HG03175 (cell line): ENCODE results near the gene NEDD4.
"Not testable (repeated sequence)": the region's sequence is repeated elsewhere in the genome, so short reads cannot be mapped to it uniquely, and the experiment has no call there.

Experiments used
- ATAC-seq: cut with Tn5 transposase; IDR thresholded peaks from one replicate; pipeline ENCODE4 v1.9.1; 2021; ENCODE audit warnings: mild to moderate bottlenecking, moderate library complexity; ENCODE audit not compliant: unreplicated experiment

Gene NEDD4

DNA sequence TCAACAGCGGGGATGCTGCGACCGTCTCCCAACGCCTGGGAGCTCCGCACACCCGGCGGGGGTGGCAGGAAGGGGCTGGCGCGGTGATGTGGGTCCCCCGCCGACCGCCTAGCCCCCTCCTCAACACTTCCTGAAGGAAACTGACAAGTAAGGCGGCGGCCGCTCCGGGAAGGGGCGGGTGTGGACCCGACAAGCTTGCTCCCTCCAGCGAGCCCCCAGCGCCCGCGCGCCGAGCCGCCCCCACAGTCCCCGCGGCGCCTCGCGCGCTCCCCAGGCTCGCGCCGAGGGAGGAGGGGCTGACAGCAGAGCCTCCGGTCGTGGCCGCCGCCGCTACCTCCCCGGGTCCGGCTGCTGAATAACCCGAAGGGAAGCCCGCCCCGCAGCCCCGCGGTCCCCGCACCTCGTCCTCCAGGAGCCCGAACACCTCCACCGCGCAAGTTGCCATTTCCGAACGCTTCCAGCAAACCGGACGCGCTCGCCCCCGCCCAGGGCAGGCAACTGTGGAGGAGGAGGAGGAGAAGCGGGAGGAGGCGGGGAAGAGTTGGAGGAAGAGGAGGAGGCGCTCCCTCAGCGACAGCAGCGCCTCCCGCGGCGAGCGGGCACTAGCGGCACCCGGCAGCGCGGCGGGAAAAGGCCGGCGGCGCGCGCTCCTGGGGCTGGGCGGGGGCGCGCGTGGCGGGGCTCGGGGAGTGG lies at the start of gene NEDD4:
Gene NEDD4 (minus strand): TSS at position 502 of the 693 bp plus-strand sequence. CDS start 57 bp downstream, at position 445.
- ATAC-seq: peak; percentile 96

DNA sequence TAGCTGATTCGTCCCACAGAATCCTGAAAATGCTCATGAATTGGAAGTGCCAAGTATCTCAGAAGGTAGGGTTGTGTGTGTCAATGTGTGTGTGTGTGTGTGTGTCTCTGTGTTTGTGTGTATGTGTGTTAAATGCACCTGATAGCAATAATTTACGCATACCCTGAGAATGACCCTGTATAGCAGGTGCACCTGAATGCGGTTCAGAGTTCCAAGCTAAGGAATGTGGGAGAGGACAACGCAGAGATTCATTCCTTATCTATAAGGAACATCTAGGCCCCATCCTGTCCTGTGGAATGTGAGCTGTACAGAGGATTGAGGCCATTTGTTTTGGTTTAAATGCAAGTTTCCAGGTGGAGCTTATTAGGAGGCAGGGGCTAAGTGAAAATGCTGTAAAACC lies 49.1 kb upstream of the NEDD4 start:
- ATAC-seq: no peak

GRCh38 chr15:56042031-56042430 lies 48.6 kb upstream of the NEDD4 start:
- ATAC-seq: no peak

DNA sequence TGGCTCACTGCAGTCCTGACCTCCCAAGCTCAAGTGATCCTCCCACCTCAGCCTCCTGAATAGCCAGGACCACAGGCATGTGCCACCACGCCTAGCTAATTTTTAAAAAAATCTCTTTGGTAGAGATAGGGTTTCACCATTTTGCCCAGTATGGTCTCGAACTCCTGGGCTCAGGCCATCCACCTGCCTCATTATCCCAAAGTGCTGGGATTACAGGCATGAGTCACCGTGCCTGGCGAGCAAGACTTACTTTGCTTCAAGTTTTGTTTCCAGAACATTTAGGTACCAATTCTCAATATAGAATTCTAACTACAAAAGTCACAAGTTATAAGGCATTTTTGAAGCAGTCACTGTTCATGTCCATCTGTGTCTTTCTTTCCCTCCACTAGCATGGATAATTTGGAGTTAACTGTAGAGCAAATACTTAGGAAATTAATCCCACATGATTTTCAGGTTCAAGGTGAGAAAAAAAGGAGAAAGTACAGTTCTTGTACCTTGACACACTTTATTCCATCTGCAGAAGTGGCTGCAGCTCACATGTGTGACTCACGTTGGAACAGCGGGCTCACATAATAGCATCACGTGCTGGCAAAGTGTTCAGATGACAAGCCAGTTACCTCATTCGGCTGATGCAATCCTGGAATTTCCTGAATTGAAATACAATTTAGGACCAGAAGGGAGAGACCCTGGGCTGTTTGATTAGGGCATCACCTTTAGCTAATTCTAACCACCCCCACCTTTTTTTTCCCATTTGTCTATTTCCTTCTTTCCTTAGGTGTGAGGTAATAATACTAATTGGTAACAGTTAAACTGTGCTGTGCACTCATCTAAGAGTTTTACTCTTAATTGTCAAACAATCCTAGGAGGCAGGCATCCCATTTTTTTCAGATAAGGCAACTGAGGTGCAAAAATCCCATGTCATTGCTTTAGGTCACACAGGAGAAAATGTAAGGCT lies 46.9 kb upstream of the NEDD4 start:
- no peak for ATAC-seq

DNA sequence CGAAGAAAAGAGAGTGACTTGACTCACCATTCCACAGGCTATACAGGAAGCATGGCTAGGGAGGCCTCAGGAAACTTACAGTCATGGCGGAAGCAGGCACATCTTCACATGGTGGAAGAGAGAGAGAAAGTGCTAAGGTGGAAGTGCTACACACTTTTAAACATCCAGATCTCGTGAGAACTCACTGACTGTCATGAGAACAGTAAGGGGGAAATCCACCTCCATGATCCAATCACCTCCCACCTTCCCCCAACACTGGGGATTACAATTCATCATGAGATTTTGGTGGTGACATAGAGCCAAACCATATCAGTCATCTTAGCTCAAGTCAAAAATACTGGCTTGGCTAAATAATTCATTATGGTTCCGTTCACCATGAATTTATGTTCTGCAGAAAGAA lies 45.3 kb upstream of the NEDD4 start:
- ATAC-seq: no peak

DNA sequence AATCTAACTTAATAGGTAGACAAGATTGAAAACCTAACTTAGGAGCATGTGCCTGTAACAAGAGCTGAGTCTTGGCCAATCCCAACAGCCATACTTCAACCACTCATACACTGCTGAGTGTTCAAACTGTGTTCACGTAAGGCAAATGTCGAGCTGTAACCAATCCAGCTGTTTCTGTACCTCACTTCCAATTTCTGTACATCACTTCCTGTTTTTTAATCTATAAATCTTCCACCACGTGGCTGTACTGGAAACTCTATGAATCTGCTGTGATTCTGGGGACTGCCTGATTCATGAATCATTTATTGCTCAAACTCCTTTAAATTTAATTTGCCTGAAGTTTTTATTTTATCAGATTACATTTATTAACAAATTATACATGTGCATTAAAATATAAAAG lies 44.6 kb upstream of the NEDD4 start:
- no peak for ATAC-seq

GRCh38 chr15:56036546-56037067 lies 43.2 kb upstream of the NEDD4 start:
- no peak for ATAC-seq

- ATAC-seq: no peak
Measured at GRCh38 chr15:56035166-56035565, 41.8 kb upstream of the NEDD4 start.

- no peak for ATAC-seq
Measured at GRCh38 chr15:56034514-56034913, 41.1 kb upstream of the NEDD4 start.

GRCh38 chr15:56032373-56032772 lies 39.0 kb upstream of the NEDD4 start:
- ATAC-seq: no peak

- no peak for ATAC-seq
Measured at GRCh38 chr15:56031836-56032235, 38.4 kb upstream of the NEDD4 start.

DNA sequence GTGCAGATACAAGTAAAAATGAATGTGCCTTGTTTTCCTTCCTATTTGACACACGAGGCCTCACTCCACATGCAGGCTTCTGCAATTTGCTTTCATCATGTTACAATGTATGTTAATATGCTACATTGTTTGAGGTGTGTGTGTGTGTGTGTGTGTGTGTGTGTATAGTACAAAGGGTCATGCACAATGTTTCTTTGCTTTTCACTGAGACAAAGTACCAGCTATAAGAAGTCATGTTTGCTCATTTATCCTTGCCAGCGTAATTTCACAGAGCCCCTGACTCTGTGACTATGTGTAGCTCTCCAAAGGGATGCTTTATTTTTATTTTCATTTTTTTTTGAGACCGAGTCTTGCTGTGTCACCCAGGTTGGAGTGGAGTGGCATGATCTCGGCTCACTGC lies 38.0 kb upstream of the NEDD4 start:
- no peak for ATAC-seq

- no peak for ATAC-seq
Measured at GRCh38 chr15:56028430-56028829, 35.0 kb upstream of the NEDD4 start.

DNA sequence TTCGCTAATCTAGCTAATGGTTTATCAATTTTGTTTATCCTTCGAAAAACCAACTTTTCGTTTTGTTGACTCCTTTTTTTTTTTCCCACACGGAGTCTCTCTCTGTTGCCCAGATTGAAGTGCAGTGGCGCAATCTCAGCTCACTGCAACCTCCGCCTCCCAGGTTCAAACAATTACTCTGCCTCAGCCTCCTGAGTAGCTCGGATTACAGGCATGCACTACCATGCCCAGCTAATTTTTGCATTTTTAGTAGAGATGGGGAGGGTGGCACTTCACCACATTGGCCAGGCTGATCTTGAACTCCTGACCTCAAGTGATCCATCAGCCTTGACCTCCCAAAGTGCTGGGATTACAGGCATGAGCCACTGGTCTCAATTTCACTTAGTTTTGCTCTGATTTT lies 29.7 kb upstream of the NEDD4 start:
- ATAC-seq: not testable (repeated sequence)

DNA sequence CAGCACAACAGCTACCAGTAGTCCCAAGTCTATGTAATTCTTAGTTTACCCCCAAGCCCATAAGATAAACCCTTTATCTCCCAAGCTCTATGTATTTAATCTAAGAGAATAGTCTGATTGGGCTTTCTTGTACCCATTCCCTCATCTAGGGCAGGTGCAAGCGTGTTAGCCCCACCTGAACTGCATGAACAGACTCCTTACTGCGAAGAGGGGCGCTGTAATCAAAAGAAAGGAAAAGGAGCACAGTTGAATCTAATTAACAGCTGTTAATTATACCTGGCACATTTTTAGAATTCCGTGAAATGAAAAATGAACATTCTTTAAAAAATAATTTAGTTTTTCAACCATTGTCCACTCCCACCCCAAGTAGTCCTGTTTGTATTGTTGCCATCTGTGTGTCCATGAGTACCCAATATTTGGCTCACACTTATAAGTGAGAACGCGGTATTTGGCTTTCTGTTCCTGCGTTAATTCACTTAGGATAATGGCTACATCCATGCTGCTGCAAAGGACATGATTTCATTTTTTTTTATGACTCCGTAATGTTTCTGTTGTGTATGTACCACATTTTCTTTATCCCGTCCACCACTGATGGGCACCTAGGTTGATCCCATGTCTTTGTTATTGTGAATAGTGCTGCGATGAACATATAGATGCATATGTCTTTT lies 26.5 kb upstream of the NEDD4 start:
- no peak for ATAC-seq

DNA sequence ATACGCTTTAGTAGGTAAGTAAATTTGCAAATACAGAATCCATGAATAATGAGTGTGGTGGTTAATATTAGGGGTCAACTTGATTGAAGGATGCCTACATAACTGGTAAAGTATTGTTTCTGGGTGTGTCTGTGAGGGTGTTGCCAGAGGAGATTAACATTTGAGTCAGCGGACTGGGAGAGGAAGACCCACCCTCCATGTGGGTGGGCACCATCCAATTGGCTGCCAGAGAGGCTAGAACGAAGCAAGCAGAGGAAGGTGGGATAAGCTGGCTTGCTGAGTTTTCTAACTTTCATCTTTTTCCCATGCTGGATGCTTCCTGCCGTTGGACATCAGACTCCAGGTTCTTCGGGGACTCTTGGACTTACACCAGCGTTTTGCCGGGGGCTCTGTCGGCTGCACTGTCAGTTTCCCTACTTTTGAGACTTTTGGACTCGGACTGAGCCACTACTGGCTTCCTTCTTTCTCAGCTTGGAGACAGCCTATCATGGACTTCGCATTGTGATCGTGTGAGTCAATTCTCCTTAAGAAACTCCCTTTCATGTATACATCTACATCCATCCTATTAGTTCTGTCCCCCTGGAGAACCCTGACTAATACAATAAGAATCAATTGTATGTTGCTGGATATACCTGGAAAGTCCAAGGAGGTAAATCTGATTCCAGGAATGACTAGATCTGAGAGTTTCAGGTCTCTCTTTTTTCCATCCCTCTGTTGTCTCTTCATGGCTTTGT lies 25.8 kb upstream of the NEDD4 start:
- no peak for ATAC-seq

GRCh38 chr15:56017920-56018319 lies 24.5 kb upstream of the NEDD4 start:
- no peak for ATAC-seq

GRCh38 chr15:56017511-56017910 lies 24.1 kb upstream of the NEDD4 start:
- no peak for ATAC-seq

DNA sequence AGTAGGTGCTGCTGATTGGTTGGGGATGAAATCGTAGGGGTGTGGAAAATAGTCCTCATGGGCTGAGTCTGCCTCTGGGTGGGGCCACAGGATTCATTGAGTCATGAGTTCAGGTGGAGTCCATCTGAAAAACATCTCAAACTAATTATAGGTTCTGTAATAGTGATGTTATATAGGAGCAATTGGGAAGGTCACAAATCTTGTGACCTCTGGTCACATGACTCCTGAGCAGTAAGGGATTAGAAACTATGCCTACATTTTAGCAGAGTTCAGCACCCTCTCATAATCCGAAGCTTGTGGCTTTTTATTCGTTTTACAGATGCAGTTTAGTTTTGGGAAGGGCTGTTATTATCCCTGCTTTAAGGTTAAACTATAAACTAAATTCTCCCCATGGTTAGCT lies 22.9 kb upstream of the NEDD4 start:
- ATAC-seq: no peak

GRCh38 chr15:56014677-56015076 lies 21.3 kb upstream of the NEDD4 start:
- no peak for ATAC-seq

- not testable (repeated sequence) for ATAC-seq
Measured at GRCh38 chr15:56007053-56007452, 13.6 kb upstream of the NEDD4 start.
